T-helper 17 cell (primary cell): ENCODE measurements around the gene FRMPD1. TPM values are rescaled to one million over a fixed set of nuclear protein-coding genes. Genes with fewer than 3 reads are reported as not detected.

Experiments
- ATAC-seq: fragments of 150-1000 bp; cut with Tn5 transposase; 2 replicates; pipeline ENCODE4 v1.10.0; 2021; ENCODE audit warnings: mild to moderate bottlenecking, moderate library complexity
- DNase-seq, 3 donors: peaks; one replicate each; pipeline versions ENCODE4 v3.0.0 to v3.0.0-alpha.2; 2020 to 2021
- H3K9me3 ChIP-seq: one replicate; pipeline ENCODE4 v1.7.0; 2013; ENCODE audit warnings: low read length, mild to moderate bottlenecking; ENCODE audit not compliant: control insufficient read depth, poor library complexity, severe bottlenecking
- H3K27ac Mint-ChIP-seq: one replicate; pipeline ENCODE4 v1.8.0; 2022; ENCODE audit warnings: mild to moderate bottlenecking, moderate library complexity, mixed read lengths
- H3K27me3 Mint-ChIP-seq: one replicate; pipeline ENCODE4 v1.8.0; 2022; ENCODE audit warnings: mixed read lengths
- H3K36me3 Mint-ChIP-seq: one replicate; pipeline ENCODE4 v1.8.0; 2022; ENCODE audit warnings: low read depth, mixed read lengths
- H3K4me1 Mint-ChIP-seq: one replicate; pipeline ENCODE4 v1.8.0; 2022; ENCODE audit warnings: mild to moderate bottlenecking, mixed read lengths
- H3K4me3 Mint-ChIP-seq: one replicate; pipeline ENCODE4 v1.8.0; 2022; ENCODE audit warnings: mild to moderate bottlenecking, moderate library complexity, mixed read lengths
- total RNA-seq, 4 donors: library from RNA in 2 of 4; stranded (reverse) in 2 of 4; gene quantifications; one replicate each; pipeline ENCODE4 v1.2.3 and lab custom pipeline; 2022 to 2026

The FRMPD1 gene
- total RNA-seq, 2 donors from 2014 or later, result not detected

GRCh38 chr9:37619806-37620205, 30.9 kb upstream of the FRMPD1 start:
- DNase-seq (no peak), ATAC-seq (no peak)
- no peaks in the 10 kb centered on the region for H3K9me3 ChIP-seq
- no peak overlapping the region for H3K27ac Mint-ChIP-seq
- peaks cover 8% of the 10 kb centered on the region for H3K4me1 Mint-ChIP-seq
- H3K27me3 Mint-ChIP-seq, result peaks cover 44% of the 10 kb centered on the region
- peaks cover 2% of the 10 kb centered on the region for H3K36me3 Mint-ChIP-seq
- H3K4me3 Mint-ChIP-seq, result no peak overlapping the region

DNA sequence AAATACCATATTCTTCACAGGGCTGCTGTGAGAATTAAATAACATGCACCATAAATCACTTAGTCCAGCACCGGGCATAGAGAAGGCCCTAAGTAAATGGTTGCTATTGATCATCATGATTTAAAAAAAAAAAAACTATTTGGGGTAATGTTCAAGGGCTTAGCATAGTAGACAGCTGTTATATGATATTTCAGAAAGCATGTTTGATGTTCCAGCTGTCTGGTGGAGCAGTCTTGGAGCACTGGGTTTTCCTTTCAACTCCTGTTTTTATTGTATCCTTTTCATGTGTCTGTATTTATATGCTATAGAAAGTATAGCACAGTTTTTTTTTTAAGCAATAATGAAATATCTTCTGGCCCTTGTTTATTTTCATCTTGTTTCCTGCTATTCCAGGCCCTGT, 30.4 kb upstream of the FRMPD1 start:
- DNase-seq (no peak), ATAC-seq (no peak)
- H3K9me3 ChIP-seq, result no peaks in the 10 kb centered on the region
- Mint-ChIP-seq H3K36me3 (peaks cover 2% of the 10 kb centered on the region), H3K27ac (no peak overlapping the region), H3K4me1 (peaks cover 8% of the 10 kb centered on the region), H3K4me3 (no peak overlapping the region), H3K27me3 (peaks cover 42% of the 10 kb centered on the region)

DNA sequence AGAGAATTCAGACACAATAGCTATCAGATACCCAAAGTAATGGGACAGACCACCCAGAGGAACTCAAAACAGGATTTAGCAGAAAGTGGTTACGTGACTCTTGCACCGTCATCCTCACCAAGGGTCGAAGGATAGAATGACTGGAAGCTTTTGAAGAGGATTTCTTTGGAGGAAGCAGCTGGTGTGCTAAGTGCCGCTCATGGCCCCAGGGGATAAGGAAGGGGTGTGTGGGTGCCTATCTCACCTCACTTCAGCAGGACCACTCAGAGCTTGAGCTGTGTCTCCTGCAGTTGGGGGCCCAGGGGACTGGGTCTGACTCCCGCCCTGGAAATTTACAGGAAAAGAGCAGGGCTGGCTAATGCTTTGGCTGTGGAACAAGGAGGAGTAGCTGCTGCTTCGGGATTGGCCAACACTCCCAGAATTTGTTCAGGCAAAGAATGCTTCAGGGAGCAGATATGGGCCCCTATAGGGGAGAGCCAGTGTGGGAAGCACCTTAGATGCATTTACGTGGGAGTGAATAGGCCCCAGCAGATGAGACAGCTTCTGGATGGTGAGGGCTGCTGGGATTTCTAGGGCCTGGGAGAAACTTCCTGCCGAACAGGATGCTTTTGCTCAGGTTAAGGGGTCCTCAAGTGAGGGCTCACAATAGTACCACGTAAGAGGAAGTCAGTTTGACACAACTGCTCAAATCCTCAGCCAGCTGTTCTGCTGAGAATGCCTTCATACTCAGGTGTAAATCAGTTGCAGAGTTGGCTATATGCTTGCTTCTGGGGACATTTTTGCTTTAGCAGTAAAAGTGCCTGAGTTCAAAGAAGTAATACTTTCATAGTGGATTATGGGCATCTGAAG, 29.3 kb upstream of the FRMPD1 start:
- no peak overlapping the region for H3K4me3 Mint-ChIP-seq
- peaks cover 2% of the 10 kb centered on the region for H3K36me3 Mint-ChIP-seq
- ATAC-seq, result no peak
- DNase-seq, result no peak
- H3K27ac Mint-ChIP-seq, result no peak overlapping the region
- peaks cover 8% of the 10 kb centered on the region for H3K4me1 Mint-ChIP-seq
- H3K27me3 Mint-ChIP-seq, result peaks cover 42% of the 10 kb centered on the region
- no peaks in the 10 kb centered on the region for H3K9me3 ChIP-seq

DNA sequence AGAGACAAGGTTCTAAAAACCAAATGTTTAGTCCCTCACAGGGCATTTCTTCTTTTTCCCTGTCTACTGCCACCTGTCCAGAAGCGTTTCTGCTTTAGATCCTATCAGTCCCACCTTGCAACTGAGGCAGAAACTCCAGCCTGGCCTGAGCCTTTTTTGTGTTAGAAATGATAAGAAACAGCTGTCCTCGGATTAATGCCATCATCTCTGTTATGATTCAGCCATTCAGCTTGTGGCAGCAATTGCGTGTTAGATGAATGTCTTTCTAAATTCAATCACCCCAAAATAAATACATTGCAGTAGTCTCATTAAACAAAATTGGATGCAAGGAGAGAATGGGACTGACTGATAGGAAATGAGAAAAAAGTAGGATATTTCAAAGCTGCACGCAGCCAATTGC, 28.3 kb upstream of the FRMPD1 start:
- peaks cover 2% of the 10 kb centered on the region for H3K36me3 Mint-ChIP-seq
- no peaks in the 10 kb centered on the region for H3K9me3 ChIP-seq
- peaks cover 35% of the 10 kb centered on the region for H3K27me3 Mint-ChIP-seq
- H3K4me1 Mint-ChIP-seq, result peaks cover 11% of the 10 kb centered on the region
- H3K27ac Mint-ChIP-seq, result no peak overlapping the region
- no peak for DNase-seq
- no peak for ATAC-seq
- no peak overlapping the region for H3K4me3 Mint-ChIP-seq

GRCh38 chr9:37623267-37623666, 27.5 kb upstream of the FRMPD1 start:
- ATAC-seq, result no peak
- H3K4me1 Mint-ChIP-seq, result peaks cover 6% of the 10 kb centered on the region
- no peak overlapping the region for H3K4me3 Mint-ChIP-seq
- no peak overlapping the region for H3K27ac Mint-ChIP-seq
- peaks cover 34% of the 10 kb centered on the region for H3K27me3 Mint-ChIP-seq
- DNase-seq, result no peak
- no peaks in the 10 kb centered on the region for H3K9me3 ChIP-seq
- H3K36me3 Mint-ChIP-seq, result peaks cover 5% of the 10 kb centered on the region

- ATAC-seq (no peak), DNase-seq (no peak)
- H3K27ac Mint-ChIP-seq, result no peak overlapping the region
- no peak overlapping the region for H3K4me3 Mint-ChIP-seq
- H3K36me3 Mint-ChIP-seq, result peaks cover 3% of the 10 kb centered on the region
- H3K4me1 Mint-ChIP-seq, result peaks cover 3% of the 10 kb centered on the region
- H3K27me3 Mint-ChIP-seq, result peaks cover 27% of the 10 kb centered on the region
- no peaks in the 10 kb centered on the region for H3K9me3 ChIP-seq
These were observed 26.7 kb upstream of the FRMPD1 start for GRCh38 chr9:37624073-37624472.

DNA sequence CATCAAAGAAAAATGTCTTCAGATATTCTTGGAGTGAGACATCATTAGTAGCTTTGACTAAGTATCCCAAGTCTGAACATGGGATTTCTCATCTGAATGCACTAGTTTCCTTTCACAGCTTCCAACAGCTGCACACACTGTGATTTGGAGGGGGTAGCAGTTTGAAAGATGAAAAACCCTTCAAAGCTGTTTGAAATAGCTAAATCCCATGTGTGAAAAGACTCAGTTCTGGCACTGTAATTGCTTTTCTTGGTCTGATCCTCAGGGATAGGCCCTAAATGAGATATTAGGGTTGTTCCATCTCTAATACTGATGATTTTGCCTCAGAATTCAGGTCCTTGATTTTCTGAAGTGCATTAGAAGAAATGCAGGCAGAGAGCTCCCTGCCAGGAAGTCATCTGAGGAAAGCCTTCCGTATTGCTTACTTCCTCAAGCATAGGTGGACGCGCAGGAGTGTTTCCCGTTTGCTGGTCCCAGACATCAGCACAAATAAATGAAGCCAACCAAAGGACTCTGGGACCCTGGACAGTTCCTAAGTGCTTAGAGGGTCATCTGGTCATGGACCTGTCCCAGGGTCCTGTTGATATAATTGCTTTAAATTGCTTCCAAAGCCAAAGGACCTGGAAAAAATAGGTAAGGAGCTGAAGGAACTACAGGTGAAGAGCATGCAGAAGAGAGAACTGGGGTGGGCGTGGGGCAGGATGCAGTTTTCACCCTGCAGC, 25.6 kb upstream of the FRMPD1 start:
- H3K9me3 ChIP-seq, result no peaks in the 10 kb centered on the region
- peaks cover 3% of the 10 kb centered on the region for H3K4me1 Mint-ChIP-seq
- no peak overlapping the region for H3K27ac Mint-ChIP-seq

DNA sequence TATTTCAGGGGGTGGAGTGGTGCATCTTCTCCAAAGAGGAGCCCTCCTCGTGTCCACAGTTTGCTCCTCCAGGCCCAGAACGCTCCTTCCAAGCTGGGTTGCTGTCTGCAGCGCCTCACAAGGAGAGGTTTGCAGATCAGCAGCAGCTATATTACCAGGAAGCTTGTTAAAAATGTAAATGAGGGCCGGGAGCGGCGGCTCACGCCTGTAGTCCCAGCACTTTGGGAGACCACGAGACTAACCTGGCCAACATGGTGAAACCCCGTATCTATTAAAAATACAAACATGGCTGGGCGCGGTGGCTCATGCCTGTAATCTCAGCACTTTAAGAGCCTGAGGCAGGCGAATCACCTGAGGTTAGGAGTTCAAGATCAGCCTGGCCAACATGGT, 25.0 kb upstream of the FRMPD1 start:
- H3K36me3 Mint-ChIP-seq, result peaks cover 3% of the 10 kb centered on the region
- peaks cover 25% of the 10 kb centered on the region for H3K27me3 Mint-ChIP-seq
- no peak for DNase-seq
- no peak for ATAC-seq
- H3K9me3 ChIP-seq, result no peaks in the 10 kb centered on the region
- H3K4me3 Mint-ChIP-seq, result no peak overlapping the region
- H3K4me1 Mint-ChIP-seq, result peaks cover 3% of the 10 kb centered on the region
- H3K27ac Mint-ChIP-seq, result no peak overlapping the region

More for the DNA sequence above, 25.6 kb upstream of the FRMPD1 start:
- no peak overlapping the region for H3K4me3 Mint-ChIP-seq
- DNase-seq (no peak), ATAC-seq (no peak)
- peaks cover 25% of the 10 kb centered on the region for H3K27me3 Mint-ChIP-seq
- peaks cover 3% of the 10 kb centered on the region for H3K36me3 Mint-ChIP-seq

DNA sequence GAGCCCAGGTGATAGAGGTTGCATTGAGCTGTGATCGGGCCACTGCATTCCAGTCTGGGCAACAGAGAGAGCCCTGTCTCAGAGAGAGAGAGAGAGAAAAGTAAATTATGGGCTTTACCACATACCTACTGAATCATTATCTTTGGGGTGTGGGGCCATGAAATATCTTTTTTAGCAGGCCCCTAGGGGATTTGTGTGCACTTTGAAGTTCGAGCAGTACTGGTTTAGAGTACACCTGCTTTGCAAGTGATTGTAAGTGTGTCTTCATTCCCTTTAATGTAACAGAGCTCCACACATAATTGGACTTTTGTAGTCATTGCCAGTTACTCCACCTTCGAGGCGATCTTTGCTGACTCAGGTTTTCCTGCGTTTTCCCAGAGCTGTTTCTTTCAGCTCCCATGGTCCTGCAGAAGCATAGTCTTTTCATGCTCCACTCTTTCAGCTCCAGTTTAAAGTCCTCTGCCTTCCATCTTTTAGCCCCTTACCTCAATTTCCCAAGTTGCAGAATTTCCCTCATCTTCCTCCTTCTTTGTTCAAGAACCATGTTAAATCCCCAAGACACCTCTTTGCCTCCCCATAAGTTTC, 24.0 kb upstream of the FRMPD1 start:
- H3K4me3 Mint-ChIP-seq, result no peak overlapping the region
- H3K4me1 Mint-ChIP-seq, result peaks cover 3% of the 10 kb centered on the region
- DNase-seq (no peak), ATAC-seq (no peak)
- H3K9me3 ChIP-seq, result no peaks in the 10 kb centered on the region
- peaks cover 5% of the 10 kb centered on the region for H3K36me3 Mint-ChIP-seq
- H3K27ac Mint-ChIP-seq, result no peak overlapping the region
- H3K27me3 Mint-ChIP-seq, result peaks cover 18% of the 10 kb centered on the region

- no peak overlapping the region for H3K27ac Mint-ChIP-seq
- H3K27me3 Mint-ChIP-seq, result peaks cover 26% of the 10 kb centered on the region
- H3K36me3 Mint-ChIP-seq, result peaks cover 8% of the 10 kb centered on the region
- DNase-seq, result no peak
- ATAC-seq, result no peak
- no peaks in the 10 kb centered on the region for H3K4me1 Mint-ChIP-seq
- H3K9me3 ChIP-seq, result no peaks in the 10 kb centered on the region
- no peak overlapping the region for H3K4me3 Mint-ChIP-seq
These were observed 18.3 kb upstream of the FRMPD1 start for GRCh38 chr9:37632479-37632878.

- DNase-seq, result no peak
- Mint-ChIP-seq H3K4me1 (no peaks in the 10 kb centered on the region), H3K27ac (no peak overlapping the region), H3K36me3 (peaks cover 4% of the 10 kb centered on the region), H3K27me3 (peaks cover 29% of the 10 kb centered on the region), H3K4me3 (no peak overlapping the region)
- ATAC-seq, result no peak
- H3K9me3 ChIP-seq, result no peaks in the 10 kb centered on the region
These were observed 14.9 kb upstream of the FRMPD1 start for GRCh38 chr9:37635808-37636207.

GRCh38 chr9:37636511-37637448, 14.0 kb upstream of the FRMPD1 start:
- ATAC-seq (no peak), DNase-seq (no peak)
- Mint-ChIP-seq H3K4me3 (no peak overlapping the region), H3K4me1 (no peaks in the 10 kb centered on the region), H3K36me3 (peaks cover 2% of the 10 kb centered on the region), H3K27me3 (peaks cover 35% of the 10 kb centered on the region), H3K27ac (no peak overlapping the region)
- no peaks in the 10 kb centered on the region for H3K9me3 ChIP-seq
